ENCODE results near the gene ADGRF5.

DNA sequence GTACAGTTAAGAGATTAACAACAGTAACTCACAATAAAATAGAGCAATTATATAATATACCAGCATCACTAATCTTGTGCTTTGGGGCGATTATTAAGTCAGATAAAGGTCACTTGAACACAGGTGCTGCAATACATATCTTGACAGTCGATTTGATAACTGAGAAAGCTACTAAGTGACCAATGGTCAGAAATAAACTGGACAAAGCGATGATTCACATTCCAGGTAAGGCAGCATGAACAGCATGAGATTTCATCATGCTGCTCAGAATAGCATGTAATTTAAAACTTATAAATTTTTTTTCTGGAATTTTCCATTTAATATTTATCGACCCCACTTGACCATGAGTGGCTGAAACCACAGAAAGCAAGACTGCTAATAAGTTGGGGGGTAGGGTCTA, 15.9 kb upstream of the ADGRF5 start:
- TF ChIP-seq, protein P1, sequence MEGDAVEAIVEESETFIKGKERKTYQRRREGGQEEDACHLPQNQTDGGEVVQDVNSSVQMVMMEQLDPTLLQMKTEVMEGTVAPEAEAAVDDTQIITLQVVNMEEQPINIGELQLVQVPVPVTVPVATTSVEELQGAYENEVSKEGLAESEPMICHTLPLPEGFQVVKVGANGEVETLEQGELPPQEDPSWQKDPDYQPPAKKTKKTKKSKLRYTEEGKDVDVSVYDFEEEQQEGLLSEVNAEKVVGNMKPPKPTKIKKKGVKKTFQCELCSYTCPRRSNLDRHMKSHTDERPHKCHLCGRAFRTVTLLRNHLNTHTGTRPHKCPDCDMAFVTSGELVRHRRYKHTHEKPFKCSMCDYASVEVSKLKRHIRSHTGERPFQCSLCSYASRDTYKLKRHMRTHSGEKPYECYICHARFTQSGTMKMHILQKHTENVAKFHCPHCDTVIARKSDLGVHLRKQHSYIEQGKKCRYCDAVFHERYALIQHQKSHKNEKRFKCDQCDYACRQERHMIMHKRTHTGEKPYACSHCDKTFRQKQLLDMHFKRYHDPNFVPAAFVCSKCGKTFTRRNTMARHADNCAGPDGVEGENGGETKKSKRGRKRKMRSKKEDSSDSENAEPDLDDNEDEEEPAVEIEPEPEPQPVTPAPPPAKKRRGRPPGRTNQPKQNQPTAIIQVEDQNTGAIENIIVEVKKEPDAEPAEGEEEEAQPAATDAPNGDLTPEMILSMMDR (IDR thresholded peaks at IDR 0.05): no peak
- TF ChIP-seq POLR2A (IDR thresholded peaks at IDR 0.05): no peak

All from Peyer's patch (tissue), 4 donors.